ENCODE data around the gene TMEM117. TPM values are rescaled to one million over a fixed set of nuclear protein-coding genes. Genes with fewer than 3 reads are reported as not detected.
A peak's percentile ranks its signal among the peaks of the same experiment; 100 is the strongest.

The TMEM117 gene
- total and polyA plus RNA-seq, 2 donors from 2014 or later, result 5.9 to 6.0 TPM

DNA sequence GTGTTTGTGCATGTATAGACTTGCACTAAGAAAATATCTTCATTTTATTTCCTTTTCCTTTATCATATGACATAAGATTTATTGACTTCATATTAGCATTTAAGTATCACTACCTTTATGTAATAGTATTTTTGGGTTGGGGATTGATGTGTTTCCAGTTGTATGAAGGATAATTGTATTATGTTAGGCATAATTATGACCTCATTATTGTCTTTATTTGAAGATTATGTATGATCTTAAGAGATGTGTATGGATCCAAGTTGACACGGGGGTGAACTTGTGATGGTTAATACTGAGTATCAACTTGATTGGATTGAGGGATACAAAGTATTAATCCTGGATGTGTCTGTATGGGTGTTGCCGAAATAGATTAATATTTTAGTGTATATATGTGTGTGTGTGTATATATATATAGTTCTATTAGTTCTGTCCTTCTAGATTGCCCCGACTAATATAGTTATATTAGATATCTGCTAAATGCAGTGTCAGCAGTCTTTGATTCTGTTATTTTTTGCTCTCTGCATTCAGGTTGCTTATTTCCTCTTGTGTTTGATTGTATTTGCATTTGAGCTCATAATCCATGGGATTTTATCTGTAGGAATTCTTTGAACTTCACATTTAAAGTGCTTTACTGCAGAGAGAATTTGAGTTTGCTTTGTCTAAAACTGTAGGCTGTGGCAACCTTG, 211.0 kb downstream of the TMEM117 start:
- Histone ChIP-seq H3K4me1 (ENCODE audit: control insufficient read depth in 2 of 3, insufficient read depth in 2 of 3, low read depth in 1 of 3, low read length in 3 of 3) (no peaks in the 10 kb centered on the region), H3K9ac (ENCODE audit: low read length in 3 of 3) (no peak overlapping the region), H3K27ac (ENCODE audit: low read depth in 2 of 2, low read length in 2 of 2) (no peak overlapping the region), H3K9me3 (ENCODE audit: control insufficient read depth in 2 of 3, insufficient read depth in 1 of 3, low read length in 3 of 3) (no peaks in the 10 kb centered on the region), H3K4me3 (ENCODE audit: low read length in 3 of 3) (no peak overlapping the region), H3K27me3 (ENCODE audit: control insufficient read depth, insufficient read depth, low read length) (no peaks in the 10 kb centered on the region), H3K36me3 (ENCODE audit: control insufficient read depth in 2 of 3, insufficient read depth in 3 of 3, low read length in 3 of 3) (no peaks in the 10 kb centered on the region)
- intact Hi-C loops (cut with DNase I), result no loop called here
- TF ChIP-seq, protein P1, sequence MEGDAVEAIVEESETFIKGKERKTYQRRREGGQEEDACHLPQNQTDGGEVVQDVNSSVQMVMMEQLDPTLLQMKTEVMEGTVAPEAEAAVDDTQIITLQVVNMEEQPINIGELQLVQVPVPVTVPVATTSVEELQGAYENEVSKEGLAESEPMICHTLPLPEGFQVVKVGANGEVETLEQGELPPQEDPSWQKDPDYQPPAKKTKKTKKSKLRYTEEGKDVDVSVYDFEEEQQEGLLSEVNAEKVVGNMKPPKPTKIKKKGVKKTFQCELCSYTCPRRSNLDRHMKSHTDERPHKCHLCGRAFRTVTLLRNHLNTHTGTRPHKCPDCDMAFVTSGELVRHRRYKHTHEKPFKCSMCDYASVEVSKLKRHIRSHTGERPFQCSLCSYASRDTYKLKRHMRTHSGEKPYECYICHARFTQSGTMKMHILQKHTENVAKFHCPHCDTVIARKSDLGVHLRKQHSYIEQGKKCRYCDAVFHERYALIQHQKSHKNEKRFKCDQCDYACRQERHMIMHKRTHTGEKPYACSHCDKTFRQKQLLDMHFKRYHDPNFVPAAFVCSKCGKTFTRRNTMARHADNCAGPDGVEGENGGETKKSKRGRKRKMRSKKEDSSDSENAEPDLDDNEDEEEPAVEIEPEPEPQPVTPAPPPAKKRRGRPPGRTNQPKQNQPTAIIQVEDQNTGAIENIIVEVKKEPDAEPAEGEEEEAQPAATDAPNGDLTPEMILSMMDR (IDR thresholded peaks at IDR 0.05; ENCODE audit: borderline replicate concordance, extremely low read depth, insufficient read depth), result no peak
- DNase-seq, result no peak
- no peak for FAIRE-seq

DNA sequence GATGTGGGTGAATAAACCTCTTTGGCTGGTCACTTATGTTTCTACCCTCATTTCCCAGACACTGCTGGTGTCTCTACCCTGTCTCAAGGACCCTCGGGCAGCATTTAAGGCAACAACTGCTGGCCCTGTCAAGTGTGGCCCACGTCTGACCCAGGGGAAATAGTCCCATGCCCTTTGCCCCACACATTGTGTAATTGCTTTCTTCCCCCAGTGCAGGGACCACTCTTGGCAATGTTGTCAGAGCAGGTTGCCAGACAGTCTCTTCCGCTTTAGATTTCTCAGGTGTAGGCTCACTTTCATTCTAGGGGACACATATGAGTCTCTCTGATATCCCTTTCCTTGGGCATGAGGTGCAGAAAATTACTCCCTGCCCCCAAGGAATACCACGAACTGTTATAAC, 216.7 kb downstream of the TMEM117 start:
- Histone ChIP-seq H3K36me3 (ENCODE audit: control insufficient read depth in 2 of 3, insufficient read depth in 3 of 3, low read length in 3 of 3) (no peaks in the 10 kb centered on the region), H3K4me3 (ENCODE audit: low read length in 3 of 3) (no peak overlapping the region), H3K9ac (ENCODE audit: low read length in 3 of 3) (no peak overlapping the region), H3K27me3 (ENCODE audit: control insufficient read depth, insufficient read depth, low read length) (no peaks in the 10 kb centered on the region), H3K27ac (ENCODE audit: low read depth in 2 of 2, low read length in 2 of 2) (no peak overlapping the region), H3K4me1 (ENCODE audit: control insufficient read depth in 2 of 3, insufficient read depth in 2 of 3, low read depth in 1 of 3, low read length in 3 of 3) (peaks cover 0 to 4% (median 0%) of the 10 kb centered on the region in 3 donors), H3K9me3 (ENCODE audit: control insufficient read depth in 2 of 3, insufficient read depth in 1 of 3, low read length in 3 of 3) (no peaks in the 10 kb centered on the region)
- TF ChIP-seq, protein P1 (IDR thresholded peaks at IDR 0.05; ENCODE audit: borderline replicate concordance, extremely low read depth, insufficient read depth), result no peak
- peak in 1 of 5 donors; percentile 35 for DNase-seq
- intact Hi-C loops (cut with DNase I), result no loop called here
- no peak for FAIRE-seq

DNA sequence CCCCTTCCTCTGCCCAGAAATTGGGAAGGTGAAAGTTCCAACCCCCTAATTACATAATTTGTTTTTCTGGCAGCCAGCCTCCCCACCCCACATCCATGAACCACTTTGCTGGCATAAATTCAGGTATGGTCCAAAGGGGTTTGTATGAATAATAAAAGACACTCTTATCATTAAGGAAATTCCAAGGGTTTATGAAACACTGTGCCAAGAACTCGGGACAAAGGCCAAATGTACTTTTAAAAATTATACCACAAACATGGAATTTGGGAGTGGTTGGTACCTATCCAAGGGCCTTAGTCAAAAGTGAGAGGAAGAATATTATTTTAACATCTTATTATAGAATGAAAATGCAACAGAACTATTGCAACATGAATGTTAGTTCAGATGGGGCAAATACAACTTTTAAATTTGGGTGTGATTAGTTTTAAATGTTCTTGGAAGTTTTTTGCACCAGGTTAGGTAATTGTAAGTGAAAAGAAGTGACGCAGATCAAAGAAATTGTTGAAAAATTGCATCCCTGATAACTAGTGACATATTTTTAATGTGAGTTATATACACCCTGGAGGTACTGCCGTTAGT, 217.8 kb downstream of the TMEM117 start:
- peaks cover 0 to 4% (median 0%) of the 10 kb centered on the region in 3 donors for H3K4me1 ChIP-seq (ENCODE audit: control insufficient read depth in 2 of 3, insufficient read depth in 2 of 3, low read depth in 1 of 3, low read length in 3 of 3)
- no peak for FAIRE-seq
- no peaks in the 10 kb centered on the region for H3K9me3 ChIP-seq (ENCODE audit: control insufficient read depth in 2 of 3, insufficient read depth in 1 of 3, low read length in 3 of 3)
- H3K27me3 ChIP-seq (ENCODE audit: control insufficient read depth, insufficient read depth, low read length), result no peaks in the 10 kb centered on the region
- H3K27ac ChIP-seq (ENCODE audit: low read depth in 2 of 2, low read length in 2 of 2), result no peak overlapping the region
- H3K36me3 ChIP-seq (ENCODE audit: control insufficient read depth in 2 of 3, insufficient read depth in 3 of 3, low read length in 3 of 3), result no peaks in the 10 kb centered on the region
- no peak for DNase-seq
- H3K4me3 ChIP-seq (ENCODE audit: low read length in 3 of 3), result no peak overlapping the region
- no peak overlapping the region for H3K9ac ChIP-seq (ENCODE audit: low read length in 3 of 3)
- TF ChIP-seq, protein P1 (IDR thresholded peaks at IDR 0.05; ENCODE audit: borderline replicate concordance, extremely low read depth, insufficient read depth), result no peak
- intact Hi-C loops (cut with DNase I), result no loop called here

Data from kidney (tissue), 14 donors.